Hematopoietic multipotent progenitor cell treated with erythropoietin and hydrocortisone succinate and interleukin-3 and kit ligand, for 15 days (in vitro differentiated cells): Measurements from ENCODE around the gene MSH6.
"Not testable (repeated sequence)": the region's sequence is repeated elsewhere in the genome, so short reads cannot be mapped to it uniquely, and the experiment has no call there.

Source experiments
- DNase-seq: peaks from one replicate; pipeline ENCODE4 v3.0.0-alpha.2; 2015; ENCODE audit warnings: low spot score

MSH6 gene

GRCh38 chr2:47843407-47843806 is 60.5 kb downstream of the MSH6 start:
- no peak for DNase-seq

- DNase-seq = no peak
Measured at GRCh38 chr2:47844162-47844561, 61.2 kb downstream of the MSH6 start.

GRCh38 chr2:47849368-47849767 is 66.4 kb downstream of the MSH6 start:
- no peak for DNase-seq

GRCh38 chr2:47850198-47850597 is 67.3 kb downstream of the MSH6 start:
- DNase-seq = no peak

- not testable (repeated sequence) for DNase-seq
Measured at GRCh38 chr2:47853067-47853777, 70.3 kb downstream of the MSH6 start.
